Thyroid gland (tissue), 4 donors: Measurements from ENCODE around the gene ETV2.
"Not testable (repeated sequence)": the region's sequence is repeated elsewhere in the genome, so short reads cannot be mapped to it uniquely, and the experiment has no call there.

Source experiments
- CTCF ChIP-seq, 6 experiments: fragments of 200-600 bp in 3 of 6; fragments of 450-650 bp in 3 of 6; sonication (generic) in 3 of 6; IDR thresholded peaks; one replicate each; pipeline ENCODE4 v1.5.1; 2016 to 2019; ENCODE audit warnings: antibody characterized with exemption in 6 of 6, mild to moderate bottlenecking in 2 of 6, inconsistent platforms in 1 of 6, moderate library complexity in 1 of 6
- POLR2A ChIP-seq, 2 donors: fragments of 450-650 bp; IDR thresholded peaks; one replicate each; pipeline ENCODE4 v1.6.1; 2017; ENCODE audit warnings: antibody characterized with exemption in 2 of 2, mild to moderate bottlenecking in 2 of 2, moderate library complexity in 1 of 2

GRCh38 chr19:35595026-35595425 is 46.5 kb upstream of the ETV2 start:
- not testable (repeated sequence) for TF ChIP-seq CTCF, POLR2A (IDR thresholded peaks at IDR 0.05)
